ENCODE results near the gene UNKL. TPM values are rescaled to one million over a fixed set of nuclear protein-coding genes. Genes with fewer than 3 reads are reported as not detected.

The UNKL gene
- total and polyA plus RNA-seq, 2 donors (not counting 1 experiment from before 2014, with no cell fraction given), result 53.9 to 178 TPM

- H3K27me3 ChIP-seq (replicated peaks in 1 of 4; ENCODE audit: control extremely low read depth in 1 of 4, control insufficient read depth in 3 of 4, insufficient read depth in 4 of 4, low read length in 3 of 4), result no peaks in the 10 kb centered on the region
- H3K9ac ChIP-seq (ENCODE audit: low read length), result no peak overlapping the region
- DNase-seq, result no peak
- ChIA-PET POLR2A (no interaction called here), CTCF (no interaction called here)
- peaks cover 0 to 77% of the 10 kb centered on the region in 2 experiments for H3K36me3 ChIP-seq (replicated peaks in 1 of 2; ENCODE audit: control extremely low read depth in 1 of 2, control insufficient read depth in 1 of 2, extremely low read depth in 1 of 2, insufficient read depth in 2 of 2, low read length in 1 of 2)
- H3K4me1 ChIP-seq (ENCODE audit: control insufficient read depth in 2 of 2, insufficient read depth in 2 of 2, low read length in 2 of 2), result peaks cover 21 to 33% of the 10 kb centered on the region in 2 donors
- H3K4me3 Mint-ChIP-seq, result no peak overlapping the region
- TF ChIP-seq, protein P1, sequence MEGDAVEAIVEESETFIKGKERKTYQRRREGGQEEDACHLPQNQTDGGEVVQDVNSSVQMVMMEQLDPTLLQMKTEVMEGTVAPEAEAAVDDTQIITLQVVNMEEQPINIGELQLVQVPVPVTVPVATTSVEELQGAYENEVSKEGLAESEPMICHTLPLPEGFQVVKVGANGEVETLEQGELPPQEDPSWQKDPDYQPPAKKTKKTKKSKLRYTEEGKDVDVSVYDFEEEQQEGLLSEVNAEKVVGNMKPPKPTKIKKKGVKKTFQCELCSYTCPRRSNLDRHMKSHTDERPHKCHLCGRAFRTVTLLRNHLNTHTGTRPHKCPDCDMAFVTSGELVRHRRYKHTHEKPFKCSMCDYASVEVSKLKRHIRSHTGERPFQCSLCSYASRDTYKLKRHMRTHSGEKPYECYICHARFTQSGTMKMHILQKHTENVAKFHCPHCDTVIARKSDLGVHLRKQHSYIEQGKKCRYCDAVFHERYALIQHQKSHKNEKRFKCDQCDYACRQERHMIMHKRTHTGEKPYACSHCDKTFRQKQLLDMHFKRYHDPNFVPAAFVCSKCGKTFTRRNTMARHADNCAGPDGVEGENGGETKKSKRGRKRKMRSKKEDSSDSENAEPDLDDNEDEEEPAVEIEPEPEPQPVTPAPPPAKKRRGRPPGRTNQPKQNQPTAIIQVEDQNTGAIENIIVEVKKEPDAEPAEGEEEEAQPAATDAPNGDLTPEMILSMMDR (IDR thresholded peaks at IDR 0.05), result no peak
- TF ChIP-seq EZH2 (IDR thresholded peaks at IDR 0.05; ENCODE audit: borderline replicate concordance, insufficient read depth, low read depth, low read length, poor library complexity, severe bottlenecking), result no peak
- peaks cover 94% of the 10 kb centered on the region for H4K20me1 ChIP-seq (ENCODE audit: control insufficient read depth, insufficient read depth, low read length, poor library complexity, severe bottlenecking)
- H3K27ac ChIP-seq (ENCODE audit: low read length in 2 of 2), result no peak overlapping the region
- no peak overlapping the region for H3K27ac Mint-ChIP-seq
- intact Hi-C loops (cut with micrococcal nuclease), result no loop called here
- no peak overlapping the region for H3K4me3 ChIP-seq (ENCODE audit: control extremely low read depth in 1 of 5, extremely low read depth in 1 of 5, insufficient read depth in 1 of 5, low read depth in 2 of 5, low read length in 4 of 5)
- no peak overlapping the region for H3K4me2 ChIP-seq (replicated peaks; ENCODE audit: low read depth, low read length, poor library complexity, severe bottlenecking)
- H3K79me2 ChIP-seq (ENCODE audit: control insufficient read depth, insufficient read depth, low read length), result peaks cover 94% of the 10 kb centered on the region
- H2AFZ ChIP-seq (ENCODE audit: insufficient read depth, low read depth, low read length, poor library complexity, severe bottlenecking), result no peak overlapping the region
- WGBS (ENCODE audit: insufficient coverage), result 94% methylated on average over 28 of the region's 28 CpGs
- ATAC-seq (ENCODE audit: low read depth), result no peak
- H3K4me1 Mint-ChIP-seq, result peaks cover 38% of the 10 kb centered on the region
- H3K9me3 Mint-ChIP-seq (ENCODE audit: insufficient read depth), result no peaks in the 10 kb centered on the region
- no peaks in the 10 kb centered on the region for H3K27me3 Mint-ChIP-seq
- no peaks in the 10 kb centered on the region for H3K9me3 ChIP-seq (ENCODE audit: control extremely low read depth in 1 of 3, control insufficient read depth in 2 of 3, insufficient read depth in 1 of 3, low read length in 2 of 3)
Observed at GRCh38 chr16:1314399-1315068, 100.0 kb downstream of the UNKL start.

DNA sequence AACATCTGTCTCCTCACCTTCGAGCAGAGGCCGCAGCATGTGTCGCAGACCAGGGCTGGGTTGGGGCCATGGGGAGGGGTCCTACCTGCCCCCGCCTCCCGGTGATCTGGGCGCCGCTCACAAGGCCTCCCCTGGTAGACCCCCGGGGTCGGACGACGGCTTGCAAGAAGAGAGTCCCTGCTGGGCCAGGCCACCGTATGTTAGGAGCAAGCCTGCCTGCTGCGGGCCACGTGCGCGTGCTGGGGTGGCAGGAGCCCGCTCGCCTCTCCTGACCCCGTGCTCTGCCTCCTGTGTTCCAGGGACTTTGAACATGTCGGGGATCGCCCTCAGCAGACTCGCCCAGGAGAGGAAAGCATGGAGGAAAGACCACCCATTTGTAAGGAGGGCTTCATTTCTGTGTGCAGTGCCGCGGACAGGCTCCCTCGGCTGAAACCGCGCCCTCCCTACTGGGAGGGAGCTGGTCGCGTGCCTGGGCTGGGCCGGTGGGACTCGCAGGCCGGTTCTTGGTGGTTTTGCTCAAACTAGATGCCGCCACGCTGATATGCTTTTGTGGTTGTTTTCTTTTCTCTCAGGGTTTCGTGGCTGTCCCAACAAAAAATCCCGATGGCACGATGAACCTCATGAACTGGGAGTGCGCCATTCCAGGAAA, 100.7 kb downstream of the UNKL start:
- Histone ChIP-seq H4K20me1 (ENCODE audit: control insufficient read depth, insufficient read depth, low read length, poor library complexity, severe bottlenecking) (peaks cover 87% of the 10 kb centered on the region), H3K4me1 (ENCODE audit: control insufficient read depth in 2 of 2, insufficient read depth in 2 of 2, low read length in 2 of 2) (peaks cover 21 to 33% of the 10 kb centered on the region in 2 donors), H3K9ac (ENCODE audit: low read length) (no peak overlapping the region), H3K9me3 (ENCODE audit: control extremely low read depth in 1 of 3, control insufficient read depth in 2 of 3, insufficient read depth in 1 of 3, low read length in 2 of 3) (no peaks in the 10 kb centered on the region), H2AFZ (ENCODE audit: insufficient read depth, low read depth, low read length, poor library complexity, severe bottlenecking) (no peak overlapping the region), H3K4me3 (ENCODE audit: control extremely low read depth in 1 of 5, extremely low read depth in 1 of 5, insufficient read depth in 1 of 5, low read depth in 2 of 5, low read length in 4 of 5) (no peak overlapping the region), H3K27ac (ENCODE audit: low read length in 2 of 2) (no peak overlapping the region), H3K4me2 (replicated peaks; ENCODE audit: low read depth, low read length, poor library complexity, severe bottlenecking) (no peak overlapping the region), H3K36me3 (replicated peaks in 1 of 2; ENCODE audit: control extremely low read depth in 1 of 2, control insufficient read depth in 1 of 2, extremely low read depth in 1 of 2, insufficient read depth in 2 of 2, low read length in 1 of 2) (peaks cover 0 to 70% of the 10 kb centered on the region in 2 experiments), H3K27me3 (replicated peaks in 1 of 4; ENCODE audit: control extremely low read depth in 1 of 4, control insufficient read depth in 3 of 4, insufficient read depth in 4 of 4, low read length in 3 of 4) (no peaks in the 10 kb centered on the region), H3K79me2 (ENCODE audit: control insufficient read depth, insufficient read depth, low read length) (peaks cover 87% of the 10 kb centered on the region)
- Mint-ChIP-seq H3K4me1 (peaks cover 40% of the 10 kb centered on the region), H3K27ac (no peak overlapping the region), H3K9me3 (ENCODE audit: insufficient read depth) (no peaks in the 10 kb centered on the region), H3K4me3 (no peak overlapping the region), H3K27me3 (no peaks in the 10 kb centered on the region)
- no peak for ATAC-seq (ENCODE audit: low read depth)
- 94% methylated on average over 37 of the region's 38 CpGs for WGBS (ENCODE audit: insufficient coverage)
- no peak for DNase-seq
- ChIA-PET CTCF (no interaction called here), POLR2A (interaction anchor here (1.2 kb wide), 1 partner anchor 29 kb away, joined by 3 read pairs; no protein-coding TSS in a partner anchor)
- TF ChIP-seq, protein P1 (IDR thresholded peaks at IDR 0.05), result no peak
- no peak for TF ChIP-seq EZH2 (IDR thresholded peaks at IDR 0.05; ENCODE audit: borderline replicate concordance, insufficient read depth, low read depth, low read length, poor library complexity, severe bottlenecking)
- intact Hi-C loops (cut with micrococcal nuclease), result no loop called here

Data from B cell (primary cell).